Nephron (organoid): ENCODE data around the gene MYO7B.

Experiments
- H3K27ac Mint-ChIP-seq, 3 experiments: 2 replicates each; pipeline ENCODE4 v1.8.0; 2020; ENCODE audit warnings: mixed read lengths in 3 of 3, mild to moderate bottlenecking in 2 of 3, moderate library complexity in 1 of 3
- H3K27me3 Mint-ChIP-seq: 2 replicates; pipeline ENCODE4 v1.8.0; 2021; ENCODE audit warnings: low read depth, mild to moderate bottlenecking, moderate library complexity, mixed read lengths
- H3K36me3 Mint-ChIP-seq: 2 replicates; pipeline ENCODE4 v1.8.0; 2020; ENCODE audit warnings: low read depth, mixed read lengths
- H3K4me1 Mint-ChIP-seq: 2 replicates; pipeline ENCODE4 v1.8.0; 2020; ENCODE audit warnings: mixed read lengths
- H3K4me3 Mint-ChIP-seq, 3 experiments: 2 replicates each; pipeline ENCODE4 v1.8.0; 2020; ENCODE audit warnings: mild to moderate bottlenecking in 3 of 3, mixed read lengths in 3 of 3, moderate library complexity in 2 of 3
- H3K9me3 Mint-ChIP-seq: 2 replicates; pipeline ENCODE4 v1.8.0; 2020; ENCODE audit warnings: mixed read lengths
- CTCF ChIP-seq, 3 experiments: fragments of 200-600 bp; sonication (generic); IDR thresholded peaks; one replicate each; pipeline ENCODE4 v1.5.0; 2021; ENCODE audit warnings: antibody characterized with exemption in 3 of 3; ENCODE audit not compliant: unreplicated experiment in 3 of 3

MYO7B gene

GRCh38 chr2:127605691-127606263 lies 70.3 kb downstream of the MYO7B start:
- Mint-ChIP-seq H3K4me3 (no peak overlapping the region), H3K27me3 (no peaks in the 10 kb centered on the region)

GRCh38 chr2:127606625-127607398 lies 71.3 kb downstream of the MYO7B start:
- no peak for TF ChIP-seq CTCF (IDR thresholded peaks at IDR 0.05; ENCODE audit: unreplicated experiment in 3 of 3)
- Mint-ChIP-seq H3K36me3 (peaks cover 14% of the 10 kb centered on the region), H3K27me3 (no peaks in the 10 kb centered on the region), H3K9me3 (peaks cover 20% of the 10 kb centered on the region), H3K4me3 (no peak overlapping the region), H3K4me1 (no peaks in the 10 kb centered on the region), H3K27ac (no peak overlapping the region)

More at GRCh38 chr2:127605691-127606263, 70.3 kb downstream of the MYO7B start:
- TF ChIP-seq CTCF (IDR thresholded peaks at IDR 0.05; ENCODE audit: unreplicated experiment in 3 of 3), result no peak
- H3K9me3 Mint-ChIP-seq, result peaks cover 17% of the 10 kb centered on the region
- H3K4me1 Mint-ChIP-seq, result no peaks in the 10 kb centered on the region
- peaks cover 14% of the 10 kb centered on the region for H3K36me3 Mint-ChIP-seq
- peak overlapping the region in 1 of 3 experiments; percentile 66 for H3K27ac Mint-ChIP-seq

DNA sequence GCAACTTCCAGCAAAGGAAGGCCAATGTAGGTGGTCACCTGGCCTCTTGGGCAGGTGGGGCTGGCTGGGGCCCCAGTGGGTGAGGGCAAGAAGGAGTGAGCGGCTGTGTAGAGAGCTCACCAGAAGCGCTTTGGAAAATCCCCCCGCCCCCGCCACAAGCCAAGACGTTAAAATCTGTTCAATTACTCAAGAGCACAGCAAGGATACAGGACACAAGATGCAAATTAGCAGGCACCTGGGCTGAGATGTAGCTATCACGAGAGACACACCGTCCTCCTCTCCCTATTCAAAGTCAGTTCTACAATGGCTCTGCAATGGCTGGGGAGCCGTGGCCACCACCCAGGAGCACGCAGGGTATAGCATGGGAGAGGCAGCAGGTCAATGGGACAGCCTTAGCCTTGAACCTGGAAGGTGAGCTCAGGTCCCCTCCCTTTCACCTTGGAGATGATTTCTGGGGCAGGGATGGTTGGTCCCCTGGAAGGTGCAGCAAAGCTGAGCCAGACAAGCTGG lies 72.0 kb downstream of the MYO7B start:
- TF ChIP-seq CTCF (IDR thresholded peaks at IDR 0.05; ENCODE audit: unreplicated experiment in 3 of 3), result no peak
- H3K27ac Mint-ChIP-seq, result no peak overlapping the region
- H3K4me3 Mint-ChIP-seq, result no peak overlapping the region
- H3K4me1 Mint-ChIP-seq, result no peaks in the 10 kb centered on the region
- peaks cover 20% of the 10 kb centered on the region for H3K9me3 Mint-ChIP-seq
- no peaks in the 10 kb centered on the region for H3K27me3 Mint-ChIP-seq
- peaks cover 10% of the 10 kb centered on the region for H3K36me3 Mint-ChIP-seq

GRCh38 chr2:127608061-127609030 lies 72.9 kb downstream of the MYO7B start:
- Mint-ChIP-seq H3K36me3 (peaks cover 9% of the 10 kb centered on the region), H3K9me3 (peaks cover 19% of the 10 kb centered on the region), H3K27ac (no peak overlapping the region), H3K4me3 (no peak overlapping the region), H3K27me3 (no peaks in the 10 kb centered on the region), H3K4me1 (no peaks in the 10 kb centered on the region)
- TF ChIP-seq CTCF (IDR thresholded peaks at IDR 0.05; ENCODE audit: unreplicated experiment in 3 of 3), result no peak

GRCh38 chr2:127609031-127609751 lies 73.7 kb downstream of the MYO7B start:
- Mint-ChIP-seq H3K27ac (no peak overlapping the region), H3K4me1 (no peaks in the 10 kb centered on the region), H3K9me3 (peaks cover 24% of the 10 kb centered on the region), H3K4me3 (no peak overlapping the region), H3K27me3 (no peaks in the 10 kb centered on the region), H3K36me3 (peaks cover 12% of the 10 kb centered on the region)
- TF ChIP-seq CTCF (IDR thresholded peaks at IDR 0.05; ENCODE audit: unreplicated experiment in 3 of 3), result no peak
